ENCODE data around the gene POP4.

DNA sequence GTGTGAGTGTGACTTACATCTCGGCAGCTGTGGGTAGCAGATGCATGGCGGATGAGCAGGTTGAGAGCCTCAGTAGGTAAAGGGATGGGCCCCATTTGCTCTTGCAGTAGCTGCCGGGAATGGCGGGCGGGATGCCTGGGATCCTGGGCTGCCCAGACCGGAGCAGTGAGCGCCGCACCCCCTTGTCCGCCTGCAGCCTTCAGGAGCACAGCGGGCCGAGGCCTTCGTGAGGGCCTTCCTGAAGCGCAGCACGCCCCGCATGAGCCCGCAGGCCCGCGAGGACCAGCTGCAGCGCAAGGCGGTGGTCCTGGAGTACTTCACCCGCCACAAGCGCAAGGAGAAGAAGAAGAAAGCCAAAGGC is 4.1 kb downstream of the POP4 start:
- TF ChIP-seq ZNF426 (tag by site-specific recombination; IDR thresholded peaks at IDR 0.05) (no peak), ZNF335 (tag by site-specific recombination; conservative IDR thresholded peaks at IDR 0.05) (no peak), ZNF394 (tag by site-specific recombination; IDR thresholded peaks at IDR 0.05; ENCODE audit: borderline replicate concordance) (no peak), REPIN1 (tag by site-specific recombination; IDR thresholded peaks at IDR 0.05; ENCODE audit: low read depth) (no peak), ZXDB (tag by site-specific recombination; IDR thresholded peaks at IDR 0.05) (no peak), ZNF114 (tag by site-specific recombination; IDR thresholded peaks at IDR 0.05) (no peak), BCL11A (tag by site-specific recombination; IDR thresholded peaks at IDR 0.05; ENCODE audit: low read depth) (no peak), ZNF561 (tag by site-specific recombination; IDR thresholded peaks at IDR 0.05; ENCODE audit: borderline replicate concordance) (no peak)
- TF ChIP-seq, protein P1, sequence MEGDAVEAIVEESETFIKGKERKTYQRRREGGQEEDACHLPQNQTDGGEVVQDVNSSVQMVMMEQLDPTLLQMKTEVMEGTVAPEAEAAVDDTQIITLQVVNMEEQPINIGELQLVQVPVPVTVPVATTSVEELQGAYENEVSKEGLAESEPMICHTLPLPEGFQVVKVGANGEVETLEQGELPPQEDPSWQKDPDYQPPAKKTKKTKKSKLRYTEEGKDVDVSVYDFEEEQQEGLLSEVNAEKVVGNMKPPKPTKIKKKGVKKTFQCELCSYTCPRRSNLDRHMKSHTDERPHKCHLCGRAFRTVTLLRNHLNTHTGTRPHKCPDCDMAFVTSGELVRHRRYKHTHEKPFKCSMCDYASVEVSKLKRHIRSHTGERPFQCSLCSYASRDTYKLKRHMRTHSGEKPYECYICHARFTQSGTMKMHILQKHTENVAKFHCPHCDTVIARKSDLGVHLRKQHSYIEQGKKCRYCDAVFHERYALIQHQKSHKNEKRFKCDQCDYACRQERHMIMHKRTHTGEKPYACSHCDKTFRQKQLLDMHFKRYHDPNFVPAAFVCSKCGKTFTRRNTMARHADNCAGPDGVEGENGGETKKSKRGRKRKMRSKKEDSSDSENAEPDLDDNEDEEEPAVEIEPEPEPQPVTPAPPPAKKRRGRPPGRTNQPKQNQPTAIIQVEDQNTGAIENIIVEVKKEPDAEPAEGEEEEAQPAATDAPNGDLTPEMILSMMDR (tag by site-specific recombination; IDR thresholded peaks at IDR 0.05): no peak
- TF ChIP-seq, protein P2, sequence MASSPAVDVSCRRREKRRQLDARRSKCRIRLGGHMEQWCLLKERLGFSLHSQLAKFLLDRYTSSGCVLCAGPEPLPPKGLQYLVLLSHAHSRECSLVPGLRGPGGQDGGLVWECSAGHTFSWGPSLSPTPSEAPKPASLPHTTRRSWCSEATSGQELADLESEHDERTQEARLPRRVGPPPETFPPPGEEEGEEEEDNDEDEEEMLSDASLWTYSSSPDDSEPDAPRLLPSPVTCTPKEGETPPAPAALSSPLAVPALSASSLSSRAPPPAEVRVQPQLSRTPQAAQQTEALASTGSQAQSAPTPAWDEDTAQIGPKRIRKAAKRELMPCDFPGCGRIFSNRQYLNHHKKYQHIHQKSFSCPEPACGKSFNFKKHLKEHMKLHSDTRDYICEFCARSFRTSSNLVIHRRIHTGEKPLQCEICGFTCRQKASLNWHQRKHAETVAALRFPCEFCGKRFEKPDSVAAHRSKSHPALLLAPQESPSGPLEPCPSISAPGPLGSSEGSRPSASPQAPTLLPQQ (tag by site-specific recombination; IDR thresholded peaks at IDR 0.05): no peak

All from HEK293 (cell line).